GM10266 (cell line): ENCODE results near the gene MMGT1.

ENCODE experiments used
- DNase-seq: peaks from one replicate; pipeline ENCODE4 v3.0.0; 2012; ENCODE audit errors: extremely low spot score
- TF ChIP-seq, protein P1 (sequence below): IDR thresholded peaks from 2 replicates; pipeline ENCODE4 v1.5.1; 2012; ENCODE audit warnings: mild to moderate bottlenecking, low read depth; ENCODE audit not compliant: control insufficient read depth, insufficient read depth; ENCODE audit errors: missing control alignments

The MMGT1 gene

DNA sequence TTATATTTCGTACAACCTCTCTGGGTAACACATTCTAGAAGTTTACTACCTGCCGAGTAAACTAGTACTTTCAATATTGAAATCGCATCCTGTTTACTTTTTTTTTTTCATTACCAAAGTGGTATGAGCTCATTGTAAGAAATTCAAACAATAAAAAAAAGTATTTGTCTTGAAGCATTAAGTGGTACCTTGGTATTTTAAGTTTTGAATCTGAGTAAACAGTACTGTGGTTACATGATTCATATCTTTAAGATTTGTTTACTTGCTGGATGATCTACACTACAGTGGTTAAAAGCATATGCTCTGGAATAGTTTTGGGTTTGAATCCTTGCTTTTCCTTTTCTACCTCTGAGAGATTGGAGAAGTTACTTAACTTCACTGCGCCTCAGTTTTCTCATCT lies 3.8 kb upstream of the MMGT1 start:
- TF ChIP-seq, protein P1, sequence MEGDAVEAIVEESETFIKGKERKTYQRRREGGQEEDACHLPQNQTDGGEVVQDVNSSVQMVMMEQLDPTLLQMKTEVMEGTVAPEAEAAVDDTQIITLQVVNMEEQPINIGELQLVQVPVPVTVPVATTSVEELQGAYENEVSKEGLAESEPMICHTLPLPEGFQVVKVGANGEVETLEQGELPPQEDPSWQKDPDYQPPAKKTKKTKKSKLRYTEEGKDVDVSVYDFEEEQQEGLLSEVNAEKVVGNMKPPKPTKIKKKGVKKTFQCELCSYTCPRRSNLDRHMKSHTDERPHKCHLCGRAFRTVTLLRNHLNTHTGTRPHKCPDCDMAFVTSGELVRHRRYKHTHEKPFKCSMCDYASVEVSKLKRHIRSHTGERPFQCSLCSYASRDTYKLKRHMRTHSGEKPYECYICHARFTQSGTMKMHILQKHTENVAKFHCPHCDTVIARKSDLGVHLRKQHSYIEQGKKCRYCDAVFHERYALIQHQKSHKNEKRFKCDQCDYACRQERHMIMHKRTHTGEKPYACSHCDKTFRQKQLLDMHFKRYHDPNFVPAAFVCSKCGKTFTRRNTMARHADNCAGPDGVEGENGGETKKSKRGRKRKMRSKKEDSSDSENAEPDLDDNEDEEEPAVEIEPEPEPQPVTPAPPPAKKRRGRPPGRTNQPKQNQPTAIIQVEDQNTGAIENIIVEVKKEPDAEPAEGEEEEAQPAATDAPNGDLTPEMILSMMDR = no peak
- DNase-seq = no peak

DNA sequence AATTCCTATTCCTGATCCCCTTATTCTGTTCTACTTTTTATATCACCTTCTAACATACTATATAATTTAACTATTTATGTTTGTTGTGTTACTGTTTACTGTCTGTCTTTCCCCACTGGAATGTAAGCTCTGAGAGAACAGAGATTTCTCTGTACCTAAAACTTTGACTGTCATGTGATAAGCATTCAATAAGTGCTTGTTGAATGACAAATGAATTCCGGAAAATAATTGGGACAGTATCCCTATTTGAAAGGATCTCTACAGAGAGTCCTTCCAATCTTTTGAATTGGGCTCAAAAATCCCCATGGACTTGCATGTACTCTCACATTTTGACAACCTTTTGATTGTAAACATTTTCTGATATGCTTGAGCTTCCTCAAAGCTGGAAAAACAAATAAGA lies 1.6 kb upstream of the MMGT1 start:
- no peak for DNase-seq
- TF ChIP-seq, protein P1 = no peak

DNA sequence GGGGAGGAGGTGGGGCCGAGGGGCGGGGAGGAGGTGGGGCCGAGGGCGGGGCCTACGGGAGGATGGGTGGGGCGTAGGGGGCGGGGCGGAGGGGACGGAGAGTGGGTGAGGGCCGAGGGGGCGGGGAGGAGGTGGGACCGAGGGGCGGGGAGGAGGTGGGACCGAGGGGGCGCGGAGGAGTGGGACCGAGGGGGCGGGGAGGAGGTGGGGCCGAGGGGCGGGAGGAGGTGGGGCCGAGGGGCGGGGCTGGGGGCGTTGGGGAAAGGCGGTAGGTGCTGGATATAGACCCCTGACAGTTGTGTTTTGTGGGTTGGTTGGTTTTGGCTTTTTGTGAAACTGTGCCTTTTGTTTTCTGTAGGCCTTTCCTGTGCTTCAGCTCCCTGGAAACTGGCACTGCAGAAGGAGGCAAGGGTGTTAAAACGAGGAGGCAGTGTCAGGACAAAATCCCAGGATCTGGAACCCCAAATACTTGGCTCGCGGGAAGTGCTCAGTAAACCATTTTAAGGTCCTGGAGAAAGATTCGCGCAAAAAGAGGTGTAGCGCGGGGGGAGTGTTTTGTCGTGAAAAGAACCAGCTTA lies 580 bp upstream of the MMGT1 start:
- TF ChIP-seq, protein P1 = no peak
- DNase-seq = peak; percentile 85

DNA sequence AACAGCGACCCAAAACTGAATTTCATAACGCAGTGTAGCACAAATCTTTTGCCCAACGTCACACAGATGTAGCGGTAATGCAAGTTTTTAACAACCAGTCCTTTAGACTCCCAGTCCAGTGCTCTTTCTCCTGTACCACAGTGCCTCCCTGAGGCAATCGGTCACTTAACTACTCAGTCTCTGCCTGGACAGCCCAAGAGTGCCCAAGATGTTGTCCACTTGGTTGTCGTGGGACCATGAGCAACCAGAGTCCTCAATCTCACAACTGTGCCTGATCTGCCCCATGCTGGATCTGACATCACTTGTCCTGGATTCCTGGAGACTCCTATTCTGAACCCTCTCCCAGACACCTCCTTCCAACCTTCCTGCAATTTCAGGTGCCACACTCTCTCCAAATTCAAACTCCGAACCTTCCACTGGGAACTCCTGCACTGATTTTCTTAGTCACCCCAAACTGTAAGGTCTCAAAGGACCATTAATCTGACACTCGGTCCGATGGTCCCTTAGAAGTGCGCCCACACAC lies 702 bp downstream of the MMGT1 start:
- no peak for DNase-seq
- TF ChIP-seq, protein P1 = peak; percentile 34

DNA sequence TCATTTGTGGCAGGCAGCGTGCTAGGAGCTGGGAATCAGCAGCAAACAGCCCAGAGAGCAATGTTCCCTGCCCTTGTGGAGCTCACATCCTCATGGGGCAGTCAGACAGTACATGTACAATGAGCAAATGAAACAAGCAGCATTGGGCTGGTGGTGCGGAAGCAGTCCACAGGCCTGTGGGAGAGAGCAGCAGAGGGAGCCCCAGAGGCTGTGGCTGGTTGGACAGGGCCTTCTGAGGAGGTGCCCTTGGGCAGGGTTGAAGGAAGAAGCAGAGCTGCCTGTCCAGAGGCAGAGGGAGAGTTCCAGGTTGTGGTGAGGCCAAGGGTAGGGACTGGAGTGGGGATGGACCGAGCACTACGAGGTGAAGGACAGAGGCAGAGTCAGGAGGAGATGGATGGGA lies 22.5 kb downstream of the MMGT1 start:
- TF ChIP-seq, protein P1 = no peak
- no peak for DNase-seq

DNA sequence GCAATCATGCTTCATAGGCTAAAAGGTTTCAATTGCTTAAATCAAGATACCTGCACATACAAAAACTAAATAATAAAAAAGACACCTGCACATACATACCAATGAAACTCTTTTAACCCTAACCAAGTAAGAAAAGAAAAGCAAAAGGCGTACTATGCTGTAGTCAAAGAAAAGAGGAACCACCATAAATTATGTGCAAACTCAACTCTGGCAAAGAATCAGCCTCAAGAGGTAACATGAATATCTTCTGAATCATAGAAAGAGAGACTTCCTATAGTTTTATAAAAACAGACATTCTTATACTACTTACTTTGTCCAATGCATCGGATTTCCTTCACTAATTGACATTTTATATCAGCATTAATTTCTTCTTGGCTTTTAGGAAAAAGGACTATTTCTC lies 29.3 kb downstream of the MMGT1 start:
- no peak for DNase-seq
- TF ChIP-seq, protein P1 = no peak

DNA sequence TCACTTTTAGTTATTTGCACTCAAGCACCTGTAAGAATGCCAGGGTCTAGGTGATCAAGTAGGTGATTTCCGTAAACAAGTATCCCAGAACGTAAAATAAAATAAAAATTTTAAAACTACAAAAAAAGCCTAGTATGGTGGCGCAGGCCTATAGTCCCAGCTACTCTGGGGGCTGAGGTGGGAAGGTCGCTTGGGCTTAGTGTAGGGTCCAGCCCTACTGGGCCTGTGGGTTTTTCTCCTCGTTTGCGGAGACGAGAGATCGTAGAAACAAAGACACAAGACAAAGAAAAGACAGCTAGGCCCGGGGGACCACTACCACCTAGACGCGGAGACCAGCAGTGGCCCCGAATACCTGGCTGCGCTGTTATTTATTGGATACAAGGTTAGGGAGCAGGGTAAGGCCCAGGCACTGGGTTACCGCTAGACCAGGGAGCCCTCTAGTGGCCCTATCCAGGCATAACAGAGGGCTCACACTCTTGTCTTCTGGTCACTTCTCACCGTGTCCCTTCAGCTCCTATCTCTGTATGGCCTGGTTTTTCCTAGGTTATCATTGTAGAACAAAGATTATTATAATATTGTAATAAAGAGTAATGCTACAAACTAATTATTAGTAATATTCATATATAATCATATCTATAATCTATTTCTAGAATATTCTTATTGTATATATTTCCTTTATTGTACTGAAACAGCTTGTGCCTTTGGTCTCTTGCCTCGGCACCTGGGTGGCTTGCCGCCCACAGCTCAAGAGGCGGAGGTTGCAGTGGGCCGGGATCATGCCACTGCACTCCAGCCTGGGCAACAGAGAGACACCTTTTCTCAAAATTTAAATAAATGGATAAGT lies 41.9 kb downstream of the MMGT1 start:
- TF ChIP-seq, protein P1 = peak; percentile 64
- DNase-seq = no peak
